ENCODE data around the gene DKKL1. TPM values are rescaled to one million over a fixed set of nuclear protein-coding genes. Genes with fewer than 3 reads are reported as not detected.
A peak's percentile ranks its signal among the peaks of the same experiment; 100 is the strongest.

DKKL1 gene
- total RNA-seq, 1 experiment from 2014 or later: 2.4 TPM

DNA sequence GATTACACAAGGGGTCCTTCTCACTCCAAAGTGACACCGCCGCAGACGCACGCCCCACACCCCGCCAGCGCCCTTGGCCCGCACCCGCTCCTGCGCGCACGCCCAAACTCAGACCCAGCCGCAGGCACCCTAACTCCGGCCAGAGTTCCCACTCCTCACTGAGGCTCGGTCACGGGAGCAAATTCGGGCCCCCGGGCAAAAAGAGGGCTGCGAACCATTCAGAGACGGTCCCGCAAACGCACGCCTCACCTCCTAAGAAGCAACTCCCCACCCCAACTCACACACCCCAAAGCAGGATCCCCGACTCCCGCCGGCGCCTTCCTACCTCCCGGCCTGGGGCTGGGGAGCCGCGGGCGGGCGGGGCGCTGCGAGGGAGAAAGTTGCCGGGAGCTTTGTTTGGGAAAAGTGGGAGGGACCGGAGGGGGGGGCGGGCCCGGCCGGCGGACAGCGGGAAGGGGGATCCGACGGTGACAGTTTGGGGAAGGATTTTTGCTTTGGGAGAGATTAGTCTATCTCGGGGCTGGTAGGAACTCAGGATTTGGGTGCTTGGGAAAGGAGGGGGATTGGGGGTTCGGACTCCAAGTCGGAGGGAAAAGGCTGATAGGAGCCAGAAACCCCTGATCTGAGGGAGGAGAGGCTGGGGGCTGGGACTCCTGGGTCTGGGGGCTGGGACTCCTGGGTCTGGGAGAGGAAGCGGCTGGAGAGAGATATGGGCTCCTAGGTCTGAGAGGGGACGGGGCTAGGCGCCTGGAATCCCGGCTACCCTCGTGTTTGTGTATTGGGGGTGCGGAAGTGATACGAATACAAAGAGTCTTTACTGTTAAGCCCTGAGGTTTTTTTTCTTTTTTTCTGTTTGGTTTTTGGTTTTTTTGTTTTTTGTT is 1.4 kb upstream of the DKKL1 start, which contains the start of gene TEAD2:
TSS of gene TEAD2 (minus strand) at position 369 of the 881 bp plus-strand sequence. CDS start 2,341 bp downstream, outside the sequence.
- DNase-seq (ENCODE audit: low spot score): peak; percentile 84
- Mint-ChIP-seq H3K9me3 (no peaks in the 10 kb centered on the region), H3K36me3 (peaks cover 19% of the 10 kb centered on the region), H3K4me3 (no peak within 1 kb of the TSS), H3K27me3 (ENCODE audit: low read depth) (peaks cover 5% of the 10 kb centered on the region), H3K27ac (peak within 1 kb of the TSS; percentile 82), H3K4me1 (peaks cover 10% of the 10 kb centered on the region)
- TF ChIP-seq, protein P1, sequence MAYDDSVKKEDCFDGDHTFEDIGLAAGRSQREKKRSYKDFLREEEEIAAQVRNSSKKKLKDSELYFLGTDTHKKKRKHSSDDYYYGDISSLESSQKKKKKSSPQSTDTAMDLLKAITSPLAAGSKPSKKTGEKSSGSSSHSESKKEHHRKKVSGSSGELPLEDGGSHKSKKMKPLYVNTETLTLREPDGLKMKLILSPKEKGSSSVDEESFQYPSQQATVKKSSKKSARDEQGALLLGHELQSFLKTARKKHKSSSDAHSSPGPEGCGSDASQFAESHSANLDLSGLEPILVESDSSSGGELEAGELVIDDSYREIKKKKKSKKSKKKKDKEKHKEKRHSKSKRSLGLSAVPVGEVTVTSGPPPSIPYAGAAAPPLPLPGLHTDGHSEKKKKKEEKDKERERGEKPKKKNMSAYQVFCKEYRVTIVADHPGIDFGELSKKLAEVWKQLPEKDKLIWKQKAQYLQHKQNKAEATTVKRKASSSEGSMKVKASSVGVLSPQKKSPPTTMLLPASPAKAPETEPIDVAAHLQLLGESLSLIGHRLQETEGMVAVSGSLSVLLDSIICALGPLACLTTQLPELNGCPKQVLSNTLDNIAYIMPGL (CRISPR knock-in tag; IDR thresholded peaks at IDR 0.05): 0 out of 2 replicates have a peak, but pooled peaks have one; percentile 19
- TF ChIP-seq, protein P2, sequence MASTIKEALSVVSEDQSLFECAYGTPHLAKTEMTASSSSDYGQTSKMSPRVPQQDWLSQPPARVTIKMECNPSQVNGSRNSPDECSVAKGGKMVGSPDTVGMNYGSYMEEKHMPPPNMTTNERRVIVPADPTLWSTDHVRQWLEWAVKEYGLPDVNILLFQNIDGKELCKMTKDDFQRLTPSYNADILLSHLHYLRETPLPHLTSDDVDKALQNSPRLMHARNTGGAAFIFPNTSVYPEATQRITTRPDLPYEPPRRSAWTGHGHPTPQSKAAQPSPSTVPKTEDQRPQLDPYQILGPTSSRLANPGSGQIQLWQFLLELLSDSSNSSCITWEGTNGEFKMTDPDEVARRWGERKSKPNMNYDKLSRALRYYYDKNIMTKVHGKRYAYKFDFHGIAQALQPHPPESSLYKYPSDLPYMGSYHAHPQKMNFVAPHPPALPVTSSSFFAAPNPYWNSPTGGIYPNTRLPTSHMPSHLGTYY (CRISPR knock-in tag; IDR thresholded peaks at IDR 0.05): no peak
- TF ChIP-seq CREB1 (CRISPR knock-in tag; IDR thresholded peaks at IDR 0.05) (no peak), SP1 (CRISPR knock-in tag; conservative IDR thresholded peaks at IDR 0.05) (peak; percentile 55), RORB (CRISPR knock-in tag; IDR thresholded peaks at IDR 0.05) (no peak), ZNF232 (CRISPR knock-in tag; IDR thresholded peaks at IDR 0.05) (no peak), ETV6 (CRISPR knock-in tag; IDR thresholded peaks at IDR 0.05) (no peak), ZNF317 (CRISPR knock-in tag; IDR thresholded peaks at IDR 0.05; ENCODE audit: borderline replicate concordance, low read depth) (no peak), ZNF396 (CRISPR knock-in tag; IDR thresholded peaks at IDR 0.05; ENCODE audit: borderline replicate concordance) (no peak), ZBTB21 (CRISPR knock-in tag; IDR thresholded peaks at IDR 0.05; ENCODE audit: borderline replicate concordance) (no peak), KAT7 (CRISPR knock-in tag; IDR thresholded peaks at IDR 0.05; ENCODE audit: borderline replicate concordance) (0 out of 2 replicates have a peak, but pooled peaks have one; percentile 16), JAZF1 (CRISPR knock-in tag; IDR thresholded peaks at IDR 0.05) (no peak), ZNF138 (CRISPR knock-in tag; conservative IDR thresholded peaks at IDR 0.05) (no peak), HMGA2 (CRISPR knock-in tag; IDR thresholded peaks at IDR 0.05) (no peak), FOXJ3 (CRISPR knock-in tag; IDR thresholded peaks at IDR 0.05; ENCODE audit: borderline replicate concordance) (no peak), GRHL2 (CRISPR knock-in tag; IDR thresholded peaks at IDR 0.05; ENCODE audit: insufficient replicate concordance, severe bottlenecking) (no peak), TEAD1 (CRISPR knock-in tag; IDR thresholded peaks at IDR 0.05) (peak; percentile 64; the same call in 1 of the 2 replicates), OVOL2 (CRISPR knock-in tag; IDR thresholded peaks at IDR 0.05; ENCODE audit: borderline replicate concordance) (no peak)
- TF ChIP-seq, protein P3, sequence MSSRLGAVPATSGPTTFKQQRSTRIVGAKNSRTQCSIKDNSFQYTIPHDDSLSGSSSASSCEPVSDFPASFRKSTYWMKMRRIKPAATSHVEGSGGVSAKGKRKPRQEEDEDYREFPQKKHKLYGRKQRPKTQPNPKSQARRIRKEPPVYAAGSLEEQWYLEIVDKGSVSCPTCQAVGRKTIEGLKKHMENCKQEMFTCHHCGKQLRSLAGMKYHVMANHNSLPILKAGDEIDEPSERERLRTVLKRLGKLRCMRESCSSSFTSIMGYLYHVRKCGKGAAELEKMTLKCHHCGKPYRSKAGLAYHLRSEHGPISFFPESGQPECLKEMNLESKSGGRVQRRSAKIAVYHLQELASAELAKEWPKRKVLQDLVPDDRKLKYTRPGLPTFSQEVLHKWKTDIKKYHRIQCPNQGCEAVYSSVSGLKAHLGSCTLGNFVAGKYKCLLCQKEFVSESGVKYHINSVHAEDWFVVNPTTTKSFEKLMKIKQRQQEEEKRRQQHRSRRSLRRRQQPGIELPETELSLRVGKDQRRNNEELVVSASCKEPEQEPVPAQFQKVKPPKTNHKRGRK (CRISPR knock-in tag; IDR thresholded peaks at IDR 0.05; ENCODE audit: borderline replicate concordance): no peak
- TF ChIP-seq, protein P4, sequence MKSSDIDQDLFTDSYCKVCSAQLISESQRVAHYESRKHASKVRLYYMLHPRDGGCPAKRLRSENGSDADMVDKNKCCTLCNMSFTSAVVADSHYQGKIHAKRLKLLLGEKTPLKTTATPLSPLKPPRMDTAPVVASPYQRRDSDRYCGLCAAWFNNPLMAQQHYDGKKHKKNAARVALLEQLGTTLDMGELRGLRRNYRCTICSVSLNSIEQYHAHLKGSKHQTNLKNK (CRISPR knock-in tag; IDR thresholded peaks at IDR 0.05): no peak
- TF ChIP-seq, protein P5, sequence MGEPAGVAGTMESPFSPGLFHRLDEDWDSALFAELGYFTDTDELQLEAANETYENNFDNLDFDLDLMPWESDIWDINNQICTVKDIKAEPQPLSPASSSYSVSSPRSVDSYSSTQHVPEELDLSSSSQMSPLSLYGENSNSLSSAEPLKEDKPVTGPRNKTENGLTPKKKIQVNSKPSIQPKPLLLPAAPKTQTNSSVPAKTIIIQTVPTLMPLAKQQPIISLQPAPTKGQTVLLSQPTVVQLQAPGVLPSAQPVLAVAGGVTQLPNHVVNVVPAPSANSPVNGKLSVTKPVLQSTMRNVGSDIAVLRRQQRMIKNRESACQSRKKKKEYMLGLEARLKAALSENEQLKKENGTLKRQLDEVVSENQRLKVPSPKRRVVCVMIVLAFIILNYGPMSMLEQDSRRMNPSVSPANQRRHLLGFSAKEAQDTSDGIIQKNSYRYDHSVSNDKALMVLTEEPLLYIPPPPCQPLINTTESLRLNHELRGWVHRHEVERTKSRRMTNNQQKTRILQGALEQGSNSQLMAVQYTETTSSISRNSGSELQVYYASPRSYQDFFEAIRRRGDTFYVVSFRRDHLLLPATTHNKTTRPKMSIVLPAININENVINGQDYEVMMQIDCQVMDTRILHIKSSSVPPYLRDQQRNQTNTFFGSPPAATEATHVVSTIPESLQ (CRISPR knock-in tag; IDR thresholded peaks at IDR 0.05): no peak
- TF ChIP-seq, protein P6, sequence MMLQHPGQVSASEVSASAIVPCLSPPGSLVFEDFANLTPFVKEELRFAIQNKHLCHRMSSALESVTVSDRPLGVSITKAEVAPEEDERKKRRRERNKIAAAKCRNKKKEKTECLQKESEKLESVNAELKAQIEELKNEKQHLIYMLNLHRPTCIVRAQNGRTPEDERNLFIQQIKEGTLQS (CRISPR knock-in tag; conservative IDR thresholded peaks at IDR 0.05): no peak
- TF ChIP-seq, protein P7, sequence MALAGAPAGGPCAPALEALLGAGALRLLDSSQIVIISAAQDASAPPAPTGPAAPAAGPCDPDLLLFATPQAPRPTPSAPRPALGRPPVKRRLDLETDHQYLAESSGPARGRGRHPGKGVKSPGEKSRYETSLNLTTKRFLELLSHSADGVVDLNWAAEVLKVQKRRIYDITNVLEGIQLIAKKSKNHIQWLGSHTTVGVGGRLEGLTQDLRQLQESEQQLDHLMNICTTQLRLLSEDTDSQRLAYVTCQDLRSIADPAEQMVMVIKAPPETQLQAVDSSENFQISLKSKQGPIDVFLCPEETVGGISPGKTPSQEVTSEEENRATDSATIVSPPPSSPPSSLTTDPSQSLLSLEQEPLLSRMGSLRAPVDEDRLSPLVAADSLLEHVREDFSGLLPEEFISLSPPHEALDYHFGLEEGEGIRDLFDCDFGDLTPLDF (CRISPR knock-in tag; IDR thresholded peaks at IDR 0.05): no peak
- TF ChIP-seq, protein P8, sequence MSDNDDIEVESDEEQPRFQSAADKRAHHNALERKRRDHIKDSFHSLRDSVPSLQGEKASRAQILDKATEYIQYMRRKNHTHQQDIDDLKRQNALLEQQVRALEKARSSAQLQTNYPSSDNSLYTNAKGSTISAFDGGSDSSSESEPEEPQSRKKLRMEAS (CRISPR knock-in tag; IDR thresholded peaks at IDR 0.05): no peak
- no peak for ATAC-seq
- CTCF ChIA-PET: interaction anchor here (0.6 to 2.9 kb wide), 41 partner anchors 10 to 404 kb away, joined by 3 to 17 read pairs (median 4); partner anchors contain the start of genes ALDH16A1, GYS1, PIH1D1 and RUVBL2
- POLR2A ChIA-PET: interaction anchor here (0.5 to 1.9 kb wide), 9 partner anchors 17 to 89 kb away, joined by 3 to 12 read pairs (median 3); partner anchors contain the start of genes GFY and PIH1D1
